GM19463 (cell line): ENCODE data around the gene KCNIP3.
"Not testable (repeated sequence)": the region's sequence is repeated elsewhere in the genome, so short reads cannot be mapped to it uniquely, and the experiment has no call there.

Experiments
- ATAC-seq: cut with Tn5 transposase; IDR thresholded peaks from one replicate; pipeline ENCODE4 v1.9.1; 2021; ENCODE audit warnings: mild to moderate bottlenecking, moderate library complexity; ENCODE audit not compliant: unreplicated experiment

KCNIP3 gene

GRCh38 chr2:95346738-95347671, 49.9 kb downstream of the KCNIP3 start:
- no peak for ATAC-seq

- no peak for ATAC-seq
Measured at GRCh38 chr2:95347681-95348608, 50.8 kb downstream of the KCNIP3 start.

- no peak for ATAC-seq
Measured at GRCh38 chr2:95348609-95349567, 51.7 kb downstream of the KCNIP3 start.

- no peak for ATAC-seq
Measured at GRCh38 chr2:95349568-95350322, 52.6 kb downstream of the KCNIP3 start.

GRCh38 chr2:95350368-95350767, 53.2 kb downstream of the KCNIP3 start:
- no peak for ATAC-seq

GRCh38 chr2:95350774-95351597, 53.8 kb downstream of the KCNIP3 start:
- ATAC-seq: no peak

- no peak for ATAC-seq
Measured at GRCh38 chr2:95351598-95351915, 54.4 kb downstream of the KCNIP3 start.

GRCh38 chr2:95352310-95353054, 55.3 kb downstream of the KCNIP3 start:
- ATAC-seq: no peak

- ATAC-seq: no peak
Measured at GRCh38 chr2:95353055-95353575, 56.0 kb downstream of the KCNIP3 start.

- ATAC-seq: no peak
Measured at GRCh38 chr2:95353613-95354468, 56.7 kb downstream of the KCNIP3 start.

GRCh38 chr2:95354469-95354901, 57.3 kb downstream of the KCNIP3 start:
- no peak for ATAC-seq

GRCh38 chr2:95354925-95355324, 57.8 kb downstream of the KCNIP3 start:
- ATAC-seq: no peak

- ATAC-seq: not testable (repeated sequence)
Measured at GRCh38 chr2:95355486-95355885, 58.3 kb downstream of the KCNIP3 start.

GRCh38 chr2:95356821-95357700, 59.9 kb downstream of the KCNIP3 start:
- ATAC-seq: no peak

GRCh38 chr2:95357717-95358280, 60.7 kb downstream of the KCNIP3 start:
- no peak for ATAC-seq

- ATAC-seq: no peak
Measured at GRCh38 chr2:95359031-95359430, 61.9 kb downstream of the KCNIP3 start.
